ENCODE measurements around the gene LYRM4.

LYRM4 gene

DNA sequence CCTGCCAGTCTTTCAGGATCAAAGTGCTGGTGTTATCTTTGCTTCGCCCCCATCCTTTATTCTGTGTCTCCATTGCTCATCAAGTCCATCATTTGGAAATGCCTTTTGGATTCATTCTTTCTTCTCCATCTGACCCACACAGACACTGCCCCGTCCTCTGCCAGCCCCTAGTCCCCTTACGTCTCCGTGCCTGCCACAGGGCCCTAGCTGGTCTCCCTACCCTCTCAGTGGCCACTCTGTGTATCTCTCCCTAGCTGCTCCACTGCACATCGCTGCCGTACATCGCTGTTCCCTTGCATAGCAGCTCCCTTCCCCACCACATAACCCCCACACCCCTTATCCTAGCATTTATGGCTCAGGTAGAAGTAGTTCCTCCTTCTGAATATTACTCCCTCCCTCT, 159.9 kb downstream of the LYRM4 start:
- ChIA-PET POLR2A (no interaction called here), CTCF (interaction anchor here (0.7 kb wide), 1 partner anchor 44 kb away, joined by 3 read pairs; no protein-coding TSS in a partner anchor)
- no peak for DNase-seq (ENCODE audit: low read depth, low spot score)
- no peak overlapping the region for H3K4me3 ChIP-seq (ENCODE audit: low read depth, low read length)
- TF ChIP-seq, protein P1, sequence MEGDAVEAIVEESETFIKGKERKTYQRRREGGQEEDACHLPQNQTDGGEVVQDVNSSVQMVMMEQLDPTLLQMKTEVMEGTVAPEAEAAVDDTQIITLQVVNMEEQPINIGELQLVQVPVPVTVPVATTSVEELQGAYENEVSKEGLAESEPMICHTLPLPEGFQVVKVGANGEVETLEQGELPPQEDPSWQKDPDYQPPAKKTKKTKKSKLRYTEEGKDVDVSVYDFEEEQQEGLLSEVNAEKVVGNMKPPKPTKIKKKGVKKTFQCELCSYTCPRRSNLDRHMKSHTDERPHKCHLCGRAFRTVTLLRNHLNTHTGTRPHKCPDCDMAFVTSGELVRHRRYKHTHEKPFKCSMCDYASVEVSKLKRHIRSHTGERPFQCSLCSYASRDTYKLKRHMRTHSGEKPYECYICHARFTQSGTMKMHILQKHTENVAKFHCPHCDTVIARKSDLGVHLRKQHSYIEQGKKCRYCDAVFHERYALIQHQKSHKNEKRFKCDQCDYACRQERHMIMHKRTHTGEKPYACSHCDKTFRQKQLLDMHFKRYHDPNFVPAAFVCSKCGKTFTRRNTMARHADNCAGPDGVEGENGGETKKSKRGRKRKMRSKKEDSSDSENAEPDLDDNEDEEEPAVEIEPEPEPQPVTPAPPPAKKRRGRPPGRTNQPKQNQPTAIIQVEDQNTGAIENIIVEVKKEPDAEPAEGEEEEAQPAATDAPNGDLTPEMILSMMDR (IDR thresholded peaks at IDR 0.05; ENCODE audit: insufficient read depth, low read length, missing control alignments): no peak

GRCh38 chr6:5099537-5099936, 161.2 kb downstream of the LYRM4 start:
- TF ChIP-seq, protein P1 (IDR thresholded peaks at IDR 0.05; ENCODE audit: insufficient read depth, low read length, missing control alignments): no peak
- CTCF ChIA-PET: no interaction called here
- no peak overlapping the region for H3K4me3 ChIP-seq (ENCODE audit: low read depth, low read length)
- DNase-seq (ENCODE audit: low read depth, low spot score): no peak
- POLR2A ChIA-PET: no interaction called here

DNA sequence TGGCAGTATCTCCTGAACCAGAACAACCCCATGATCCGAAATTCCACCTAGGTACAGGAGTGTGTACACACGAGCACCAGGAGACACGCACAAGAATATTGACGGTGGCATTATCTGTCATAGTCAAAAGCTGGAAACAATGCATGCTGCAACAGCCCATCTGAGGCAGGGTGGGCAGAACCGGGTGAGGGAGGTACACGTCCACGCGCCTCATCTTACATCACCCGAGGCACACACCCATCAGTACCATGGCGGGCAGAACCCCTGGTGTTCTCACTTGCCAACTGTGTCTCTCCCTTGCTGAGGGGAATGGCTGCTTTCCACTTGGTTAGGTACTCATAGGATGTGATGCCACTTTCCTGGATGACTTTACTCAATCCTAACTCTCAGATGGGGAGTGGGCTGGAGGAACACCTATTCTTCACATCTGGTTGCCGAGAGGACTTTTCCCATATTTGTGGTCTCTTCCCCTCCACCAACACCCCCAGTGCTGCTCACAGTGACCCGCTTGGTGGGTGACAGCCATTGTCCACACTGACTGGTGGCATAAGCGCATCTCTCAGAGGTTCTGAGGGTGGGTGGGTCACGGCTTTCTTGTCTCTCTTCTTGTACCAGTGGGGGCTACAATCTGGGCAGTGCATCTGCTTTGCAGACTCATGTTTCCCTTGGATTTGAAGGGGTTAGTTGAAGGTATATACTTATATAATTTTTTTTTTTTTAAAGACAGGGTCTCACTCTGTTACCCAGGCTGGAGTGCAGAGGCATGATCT, 162.1 kb downstream of the LYRM4 start:
- POLR2A ChIA-PET: no interaction called here
- CTCF ChIA-PET: no interaction called here
- no peak overlapping the region for H3K4me3 ChIP-seq (ENCODE audit: low read depth, low read length)
- TF ChIP-seq, protein P1 (IDR thresholded peaks at IDR 0.05; ENCODE audit: insufficient read depth, low read length, missing control alignments): no peak
- no peak for DNase-seq (ENCODE audit: low read depth, low spot score)

GRCh38 chr6:5096482-5096881, 164.3 kb downstream of the LYRM4 start:
- TF ChIP-seq, protein P1 (IDR thresholded peaks at IDR 0.05; ENCODE audit: insufficient read depth, low read length, missing control alignments): no peak
- H3K4me3 ChIP-seq (ENCODE audit: low read depth, low read length): no peak overlapping the region
- CTCF ChIA-PET: interaction anchor here (1.2 kb wide), 1 partner anchor 10 kb away, joined by 3 read pairs; no protein-coding TSS in a partner anchor
- POLR2A ChIA-PET: no interaction called here
- no peak for DNase-seq (ENCODE audit: low read depth, low spot score)

DNA sequence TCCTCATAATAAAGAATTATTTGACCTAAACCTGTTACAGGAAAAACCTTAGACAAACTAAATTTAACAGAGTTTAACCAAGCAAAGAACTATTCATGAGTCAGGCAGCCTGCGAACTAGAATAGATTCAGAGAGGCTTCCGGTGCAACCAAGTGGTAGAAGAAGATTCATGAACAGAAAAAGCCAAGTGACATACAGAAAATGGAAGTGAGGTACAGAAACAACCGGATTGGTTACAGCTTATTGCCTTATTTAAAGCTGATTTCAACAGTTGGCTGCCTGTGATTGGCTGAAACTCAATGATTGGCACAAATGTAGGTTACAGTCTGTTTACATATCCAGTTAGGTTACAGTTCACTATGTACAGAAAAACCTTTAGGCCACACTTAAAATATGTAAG, 165.5 kb downstream of the LYRM4 start:
- no peak overlapping the region for H3K4me3 ChIP-seq (ENCODE audit: low read depth, low read length)
- ChIA-PET POLR2A (no interaction called here), CTCF (interaction anchor here (1.0 to 1.3 kb wide), 2 partner anchors 9 to 41 kb away, joined by 3 read pairs; no protein-coding TSS in a partner anchor)
- TF ChIP-seq, protein P1 (IDR thresholded peaks at IDR 0.05; ENCODE audit: insufficient read depth, low read length, missing control alignments): no peak
- no peak for DNase-seq (ENCODE audit: low read depth, low spot score)

GRCh38 chr6:5094327-5094726, 166.4 kb downstream of the LYRM4 start:
- no peak overlapping the region for H3K4me3 ChIP-seq (ENCODE audit: low read depth, low read length)
- TF ChIP-seq, protein P1 (IDR thresholded peaks at IDR 0.05; ENCODE audit: insufficient read depth, low read length, missing control alignments): no peak
- peak; percentile 91 for DNase-seq (ENCODE audit: low read depth, low spot score)
- ChIA-PET CTCF (no interaction called here), POLR2A (no interaction called here)

All from AG04449 (cell line).